Endometrial microvascular endothelial cells (primary cell): ENCODE results near the gene OR7C2. TPM values are rescaled to one million over a fixed set of nuclear protein-coding genes. Genes with fewer than 3 reads are reported as not detected.
"Not testable (repeated sequence)": the region's sequence is repeated elsewhere in the genome, so short reads cannot be mapped to it uniquely, and the experiment has no call there.

Experiments
- in situ Hi-C: cut with HindIII; loops from 2 replicates; pipeline ENCODE4 v1.10.0; 2017; ENCODE audit warnings: low sequenced_read_pairs, low pct_unique_long_range_greater_than_20kb; ENCODE audit errors: inconsistent ontology term
- total RNA-seq: library from RNA; depleted of rRNA; stranded (reverse); fragments of >200 nt; gene quantifications from one replicate; pipeline ENCODE4 v1.2.3, GENCODE V29; 2015; ENCODE audit errors: inconsistent ontology term

The OR7C2 gene
- not detected for total RNA-seq

DNA sequence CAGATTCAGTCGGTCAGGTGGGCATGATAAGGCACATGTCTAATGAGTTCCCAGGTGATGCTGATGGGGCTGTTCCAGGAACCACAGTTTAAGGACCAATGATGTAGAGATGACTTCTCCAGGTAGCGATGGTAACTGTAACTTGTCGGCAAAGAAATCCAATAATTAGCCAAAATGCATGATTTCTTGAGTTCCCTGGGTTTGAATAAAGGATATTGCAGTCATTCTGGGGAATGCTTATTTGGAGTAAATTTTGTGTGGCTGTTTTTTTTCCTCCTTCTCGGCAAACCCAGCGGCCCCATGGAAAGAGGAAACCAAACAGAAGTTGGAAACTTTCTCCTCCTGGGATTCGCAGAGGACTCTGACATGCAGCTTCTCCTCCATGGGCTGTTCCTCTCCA lies at the start of gene OR7C2:
Gene OR7C2 (plus strand): TSS at position 301 of the 400 bp plus-strand sequence. CDS start 0 bp downstream, at position 301.
- in situ Hi-C loops: no loop called here

DNA sequence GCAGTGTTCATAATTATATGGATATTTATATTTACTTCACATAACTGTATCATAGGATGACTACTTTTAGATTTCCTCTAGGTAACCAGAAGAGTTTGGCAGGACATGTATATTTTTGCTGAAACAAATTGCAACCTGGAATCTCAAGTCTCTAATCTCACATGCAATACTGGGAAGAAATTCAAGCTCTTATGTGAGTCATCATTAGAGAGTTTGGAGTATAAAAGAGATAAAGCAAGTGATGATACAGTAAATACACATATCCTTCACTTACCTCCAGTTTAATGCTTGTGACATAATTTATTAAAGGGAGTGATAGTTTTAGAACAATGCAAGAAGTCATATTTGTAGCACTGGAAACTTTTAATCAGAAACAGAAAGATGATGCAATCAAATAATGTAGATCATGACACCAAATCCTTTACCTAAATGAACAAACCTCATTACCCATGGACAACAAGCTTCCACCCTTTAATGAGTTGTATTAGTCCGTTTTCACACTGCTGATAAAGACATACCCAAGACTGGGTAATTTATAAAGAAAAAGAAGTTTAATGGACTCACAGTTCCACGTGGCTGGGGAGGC lies 39.5 kb upstream of the OR7C2 start:
- in situ Hi-C loops: no loop called here

DNA sequence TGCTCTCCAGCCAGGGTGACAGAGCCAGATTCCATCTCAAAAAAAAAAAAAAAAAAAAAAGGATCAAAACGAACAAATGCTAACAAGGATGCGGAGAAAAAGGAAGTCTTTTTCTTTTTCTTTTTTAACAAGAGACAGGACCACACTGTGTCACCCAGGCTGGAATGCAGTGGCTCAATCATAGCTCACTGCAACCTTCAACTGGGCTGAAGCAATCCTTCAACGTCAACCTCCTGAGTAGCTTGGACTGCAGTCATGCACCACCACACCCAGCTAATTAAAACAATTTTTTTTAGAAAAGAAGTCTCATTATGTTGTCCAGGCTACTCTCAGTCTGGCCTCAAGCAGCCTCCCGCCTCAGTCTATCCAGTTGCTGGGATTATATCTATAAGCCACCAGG lies 34.6 kb upstream of the OR7C2 start:
- in situ Hi-C loops: no loop called here

DNA sequence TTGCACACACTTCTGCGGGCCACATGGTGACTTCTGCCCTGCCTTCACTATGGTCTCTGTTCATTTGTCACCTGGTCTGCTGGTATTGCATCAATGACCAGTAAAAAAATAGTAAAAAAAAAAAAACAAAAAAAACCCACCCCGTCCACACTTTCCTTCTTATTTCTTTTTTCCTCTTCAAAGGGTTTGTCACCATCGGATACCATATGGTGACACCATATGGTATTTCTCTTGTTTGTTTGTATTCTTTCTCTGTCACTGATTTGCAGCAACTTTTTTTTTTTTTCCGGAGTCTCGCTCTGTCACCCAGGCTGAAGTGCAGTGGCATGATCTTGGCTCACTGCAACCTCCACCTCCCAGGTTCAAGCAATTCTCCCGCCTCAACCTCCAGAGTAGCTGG lies 26.2 kb upstream of the OR7C2 start:
- in situ Hi-C loops: no loop called here

DNA sequence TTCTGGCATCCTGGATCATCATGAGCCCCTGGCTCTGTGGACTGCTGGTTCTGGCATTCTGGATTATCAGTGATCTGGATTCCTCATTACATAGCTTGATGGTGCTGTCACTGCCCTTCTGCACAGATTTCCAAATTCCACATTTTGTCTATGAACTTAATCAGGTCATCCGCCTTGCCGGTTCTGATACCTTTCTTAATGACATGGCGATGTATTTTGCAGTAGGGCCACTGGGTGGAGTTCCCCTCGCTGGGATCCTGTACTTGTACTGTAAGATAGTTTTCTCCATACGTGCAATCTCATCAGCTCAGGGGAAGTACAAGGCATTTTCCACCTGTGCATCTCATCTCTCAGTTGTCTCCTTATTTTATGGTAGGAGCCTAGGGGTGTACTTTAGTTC lies 24.4 kb upstream of the OR7C2 start:
- in situ Hi-C loops: no loop called here

DNA sequence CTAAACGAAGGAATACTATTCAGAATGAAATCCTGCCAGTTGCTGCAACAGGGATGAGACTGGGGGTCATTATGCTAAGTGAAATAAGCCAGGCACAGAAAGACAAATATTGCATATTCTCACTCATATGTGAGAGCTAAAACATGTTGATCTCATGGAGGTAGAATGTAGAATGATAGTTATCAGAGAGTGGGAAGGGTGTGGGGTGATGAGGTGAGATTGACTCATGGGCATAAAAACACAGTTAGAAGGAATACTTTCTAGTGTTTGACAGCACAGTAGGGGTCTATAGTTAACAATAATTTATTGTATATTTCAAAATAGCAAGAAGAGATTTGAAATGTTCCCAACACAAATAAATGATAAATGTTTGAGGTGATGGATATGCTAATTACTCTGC lies 7.8 kb upstream of the OR7C2 start:
- in situ Hi-C loops: no loop called here

DNA sequence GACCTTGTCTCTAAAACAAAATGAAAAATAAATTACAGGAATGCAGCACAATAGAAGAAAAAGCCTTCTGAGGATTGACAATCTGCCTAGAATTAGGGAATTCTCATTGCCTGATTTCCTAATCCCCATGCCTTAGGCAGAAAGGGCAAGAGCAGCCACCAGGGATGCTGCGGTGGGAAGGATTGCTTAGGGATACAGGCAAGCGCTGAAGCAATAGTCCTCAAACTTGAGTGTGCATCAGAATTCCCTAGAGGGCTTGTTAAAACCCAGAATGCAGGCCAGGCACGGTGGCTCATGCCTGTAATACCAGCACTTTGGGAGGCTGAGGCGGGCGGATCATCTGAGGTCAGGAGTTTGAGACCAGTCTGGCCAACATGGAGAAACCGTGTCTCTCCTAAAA lies 1.0 kb upstream of the OR7C2 start:
- in situ Hi-C loops: no loop called here

DNA sequence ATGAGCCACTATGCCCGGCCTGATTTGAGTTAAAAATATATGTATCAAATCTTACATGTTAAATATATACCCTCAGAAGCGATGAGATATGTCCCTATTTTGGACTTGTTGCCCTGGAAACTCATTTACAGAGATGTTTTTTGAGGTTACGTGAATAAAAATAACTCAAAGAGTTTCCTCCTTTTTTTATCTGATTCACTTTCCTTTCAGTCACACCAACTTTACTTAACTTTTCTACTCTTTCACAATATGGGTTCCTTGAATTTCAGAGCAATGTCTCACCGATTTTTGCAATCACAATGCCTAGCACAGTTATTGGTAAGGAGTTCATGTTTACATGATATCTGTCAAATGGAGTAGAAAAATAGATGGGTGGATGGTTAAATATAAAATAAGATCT lies 2.3 kb downstream of the OR7C2 start:
- in situ Hi-C loops: no loop called here

DNA sequence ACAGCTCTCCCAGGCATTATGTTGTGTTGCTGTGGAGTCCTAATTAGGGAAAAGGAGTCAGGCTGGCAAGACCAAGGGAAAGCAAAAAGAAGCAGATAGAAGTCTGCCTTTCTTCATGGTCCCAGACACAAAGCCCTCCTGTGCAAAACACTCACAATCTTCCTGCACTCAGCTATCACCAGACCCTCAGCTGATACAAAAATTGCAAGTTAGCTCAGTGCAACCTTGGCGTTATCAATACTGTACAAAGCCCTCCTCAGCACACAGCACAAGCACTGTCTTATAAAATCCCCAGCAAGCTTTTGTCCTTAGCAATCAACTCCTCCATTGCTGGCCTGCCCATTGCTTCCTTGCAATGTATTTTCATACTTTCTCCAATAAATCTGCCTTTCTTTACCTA lies 3.2 kb downstream of the OR7C2 start:
- in situ Hi-C loops: no loop called here

DNA sequence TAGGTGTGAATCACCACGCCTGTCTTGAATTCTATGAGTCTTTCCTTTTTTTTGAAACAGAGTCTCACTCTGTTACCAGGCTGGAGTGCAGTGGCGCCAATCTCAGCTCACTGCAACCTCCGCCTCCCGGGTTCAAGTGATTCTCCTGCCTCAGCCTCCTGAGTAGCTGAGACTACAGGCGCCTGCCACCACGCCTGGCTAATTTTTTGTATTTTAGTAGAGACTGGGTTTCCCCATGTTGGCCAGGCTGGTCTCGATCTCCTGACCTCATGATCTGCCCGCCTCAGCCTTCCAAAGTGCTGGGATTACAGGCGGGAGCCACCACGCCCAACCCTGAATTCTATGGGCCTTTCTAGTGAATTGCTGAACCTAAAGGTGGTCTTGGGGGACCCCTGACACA lies 8.1 kb downstream of the OR7C2 start:
- in situ Hi-C loops: not testable (repeated sequence)

DNA sequence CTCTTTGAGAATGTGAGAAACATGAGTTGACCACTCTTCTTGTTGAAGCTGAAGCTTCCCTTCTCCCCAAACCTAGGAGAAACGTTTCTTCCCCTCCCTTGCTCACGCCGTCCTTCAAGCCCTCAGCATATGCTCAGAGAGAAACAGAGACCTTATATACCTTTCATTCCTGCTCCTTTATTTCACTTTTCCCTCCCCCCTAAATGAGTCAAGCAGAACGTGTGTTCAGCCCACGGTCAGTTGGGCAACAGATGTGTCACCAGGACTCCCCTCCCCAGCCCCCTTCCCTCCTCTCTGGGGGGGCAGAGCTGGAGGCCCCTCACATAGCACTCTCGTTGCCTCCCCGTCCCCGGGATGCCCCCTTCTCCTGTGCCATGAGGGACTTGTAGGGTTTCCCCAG lies 8.6 kb downstream of the OR7C2 start:
- in situ Hi-C loops: no loop called here

DNA sequence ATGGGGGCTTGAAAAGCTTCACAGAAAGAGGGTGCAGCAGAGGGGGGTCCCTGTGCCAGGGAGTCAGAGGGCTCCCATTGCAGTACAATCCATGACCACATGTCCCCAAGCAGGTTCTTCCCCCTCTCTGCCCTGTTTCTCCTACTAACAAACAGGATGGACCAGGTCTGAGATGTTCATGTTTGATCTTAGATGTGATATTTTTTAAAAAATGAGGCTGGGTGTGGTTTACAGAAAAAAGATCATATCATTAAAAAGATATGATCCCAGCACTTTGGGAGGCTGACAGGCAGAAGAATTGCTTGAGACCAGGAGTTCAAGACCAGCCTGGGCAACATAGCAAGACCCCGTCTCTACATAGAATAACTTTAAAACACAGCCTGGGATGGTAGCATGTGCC lies 9.1 kb downstream of the OR7C2 start:
- in situ Hi-C loops: no loop called here

DNA sequence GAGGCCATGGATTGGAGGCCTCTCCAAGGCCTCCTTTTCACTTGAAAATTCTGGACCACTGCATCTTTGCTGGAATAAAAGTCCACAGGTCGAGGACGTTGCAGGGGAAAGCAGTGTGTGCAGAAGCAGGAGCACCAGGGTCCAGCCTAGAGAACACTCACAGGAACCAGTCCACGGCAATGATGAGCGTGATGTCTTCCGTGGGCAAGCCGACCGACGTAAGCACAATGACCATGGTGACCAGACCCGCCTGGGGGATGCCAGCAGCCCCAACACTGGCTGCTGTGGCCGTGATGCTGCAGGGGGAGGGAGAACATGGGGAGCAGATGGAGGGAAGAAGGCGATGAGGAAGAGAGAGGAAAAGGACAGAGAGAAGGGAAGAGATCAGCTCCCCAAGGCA lies 11.5 kb downstream of the OR7C2 start:
- in situ Hi-C loops: no loop called here

DNA sequence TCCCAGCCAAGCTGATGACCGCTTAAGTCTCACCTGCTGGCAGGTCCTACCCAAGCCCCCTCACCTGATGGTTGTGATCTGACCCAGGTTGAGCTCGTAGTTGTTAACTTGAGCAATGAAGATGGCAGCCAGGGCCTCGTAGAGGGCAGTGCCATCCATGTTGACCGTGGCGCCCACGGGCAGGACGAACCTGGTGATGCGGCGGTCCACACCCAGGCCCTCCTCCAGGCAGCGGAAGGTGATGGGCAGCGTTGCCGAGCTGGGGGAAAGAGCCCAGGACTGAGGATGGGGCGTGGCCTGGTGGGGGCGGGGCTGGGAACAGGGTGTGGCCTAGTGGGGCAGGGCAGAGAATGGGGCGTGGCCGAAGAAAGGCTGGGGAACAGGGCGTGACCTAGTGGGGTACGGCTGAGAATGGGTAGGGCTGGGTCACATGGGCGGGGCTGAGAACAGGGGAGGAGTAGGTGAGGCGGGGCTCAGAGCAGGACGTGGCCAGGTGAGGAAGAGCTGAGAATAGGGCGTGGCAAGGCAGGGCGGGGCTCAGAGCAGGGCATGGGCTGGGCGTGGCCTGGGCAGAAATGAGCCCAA lies 12.9 kb downstream of the OR7C2 start:
- in situ Hi-C loops: no loop called here

DNA sequence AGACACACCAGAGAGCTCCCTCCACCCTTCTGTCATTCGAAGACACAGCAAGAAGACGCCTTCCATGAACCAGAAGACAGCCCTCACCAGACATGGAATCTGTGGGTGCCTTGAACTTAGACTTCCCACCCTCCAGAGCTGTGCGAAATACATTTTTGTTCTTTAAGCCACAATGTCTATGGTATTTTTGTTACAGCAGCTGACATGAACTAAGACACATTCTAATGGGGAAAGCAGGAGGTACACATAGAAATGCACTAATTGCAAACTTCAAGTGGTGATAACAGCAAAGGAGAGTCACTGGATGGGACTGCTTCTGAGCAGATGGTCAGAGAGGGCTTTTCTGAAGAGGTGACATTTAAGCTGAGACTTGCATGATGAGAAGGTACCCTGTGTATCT lies 16.2 kb downstream of the OR7C2 start:
- in situ Hi-C loops: no loop called here

DNA sequence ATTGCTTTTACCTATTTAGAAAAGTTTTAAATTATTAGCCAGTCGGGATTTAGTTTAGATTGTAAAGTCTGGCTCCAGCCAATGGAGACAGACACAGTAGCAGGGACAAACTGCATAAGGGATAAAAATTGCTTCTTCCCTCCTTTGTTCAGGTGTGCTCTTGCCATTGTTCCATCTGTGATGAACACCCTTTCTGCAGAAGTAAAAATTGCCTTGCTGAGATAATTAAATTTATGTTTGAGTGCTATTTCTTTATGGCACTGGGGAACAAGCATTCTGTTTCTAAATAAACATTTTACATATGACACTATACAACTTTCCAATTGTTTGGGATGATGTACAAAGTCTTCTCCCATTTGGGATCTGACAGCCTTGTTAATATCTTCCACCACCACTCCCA lies 18.0 kb downstream of the OR7C2 start:
- in situ Hi-C loops: no loop called here

DNA sequence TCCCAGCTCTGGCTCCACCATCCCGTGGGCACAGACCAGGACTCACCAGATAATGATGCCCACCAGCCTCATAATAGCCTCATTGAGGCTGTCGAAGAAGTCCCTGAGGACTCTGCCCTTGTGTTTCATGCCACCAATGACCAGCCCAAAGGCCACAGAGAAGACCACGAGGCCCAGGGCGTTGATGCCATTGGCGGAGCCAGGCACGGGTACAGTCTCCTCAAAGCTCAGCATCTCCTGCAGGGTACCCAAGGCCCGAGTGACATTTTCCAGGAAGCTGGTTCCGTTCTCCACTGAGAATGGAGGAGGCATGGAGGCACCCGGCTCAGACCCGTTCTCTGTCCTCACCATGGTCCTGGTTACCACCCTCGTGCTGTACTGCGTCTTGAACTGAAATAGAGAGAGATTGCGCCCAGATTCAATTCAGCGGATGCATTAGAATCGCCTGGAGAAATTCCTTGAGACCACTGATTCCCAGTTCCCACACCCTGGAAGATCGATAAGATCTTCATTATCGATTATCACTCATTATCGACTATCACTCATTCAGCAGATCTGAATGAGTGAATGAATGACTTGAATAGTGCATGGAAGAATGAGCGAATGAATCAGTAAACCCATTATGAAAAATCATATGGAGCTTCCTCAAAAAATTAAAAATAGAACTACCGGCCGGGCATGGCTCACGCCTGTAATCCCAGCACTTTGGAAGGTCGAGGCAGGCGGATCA lies 20.8 kb downstream of the OR7C2 start:
- in situ Hi-C loops: no loop called here

DNA sequence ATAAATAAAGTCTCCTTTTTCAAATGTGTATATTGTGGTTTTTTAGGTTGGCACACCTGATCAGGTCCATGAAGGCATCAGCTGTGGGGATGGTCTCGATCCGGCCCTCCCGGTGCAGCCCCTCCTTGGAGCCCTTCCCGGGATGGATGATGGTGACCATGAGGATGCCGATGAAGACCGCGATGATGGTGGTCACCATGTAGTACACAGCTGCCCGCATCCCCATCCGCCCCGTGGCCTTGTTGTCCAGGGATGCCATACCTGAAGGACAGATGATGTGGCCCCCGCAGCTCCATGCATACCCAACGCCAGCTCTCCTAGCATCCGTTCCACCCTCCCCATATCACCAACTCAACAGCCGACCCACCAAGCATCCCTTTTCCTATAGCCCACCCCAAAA lies 27.0 kb downstream of the OR7C2 start:
- in situ Hi-C loops: no loop called here

DNA sequence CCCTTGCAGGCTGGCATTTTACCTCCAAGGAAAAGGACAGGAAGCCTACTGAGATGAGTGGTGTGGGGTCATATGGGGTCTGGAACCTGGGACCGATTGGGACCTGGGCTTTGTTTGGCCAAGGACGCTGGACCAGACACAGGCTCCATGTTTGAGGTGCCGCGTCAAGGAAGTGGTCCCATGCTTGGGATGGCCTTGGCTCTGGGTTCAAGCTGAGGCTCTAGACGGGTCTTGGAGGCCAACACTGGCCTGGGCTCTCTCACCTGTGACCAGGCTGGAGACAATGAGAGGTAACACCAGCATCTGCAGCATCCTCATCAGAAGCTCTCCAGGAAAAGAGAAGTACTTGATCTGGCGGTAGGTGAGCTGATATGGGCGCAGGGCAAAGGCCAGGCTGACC lies 30.2 kb downstream of the OR7C2 start:
- in situ Hi-C loops: no loop called here

DNA sequence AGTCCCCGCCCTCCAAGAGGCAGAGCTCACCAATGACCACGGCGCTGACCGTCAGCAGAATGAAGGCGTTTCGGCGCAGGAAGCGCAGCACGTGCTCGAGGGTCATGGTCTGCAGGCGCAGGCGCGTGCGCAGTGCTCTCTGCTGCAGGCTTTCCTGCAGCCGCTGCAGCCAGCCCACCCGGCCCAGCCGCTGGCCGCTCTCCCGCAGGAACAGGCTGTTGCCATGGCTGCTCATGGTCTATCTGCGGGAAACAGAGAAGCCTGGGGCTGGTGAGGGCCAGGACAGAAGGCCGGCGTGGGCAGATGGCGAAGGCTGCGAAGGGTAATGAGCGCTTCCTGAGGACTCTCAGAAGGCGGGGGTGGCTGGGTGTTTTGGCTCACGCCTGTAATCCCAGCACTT lies 31.4 kb downstream of the OR7C2 start:
- in situ Hi-C loops: no loop called here

DNA sequence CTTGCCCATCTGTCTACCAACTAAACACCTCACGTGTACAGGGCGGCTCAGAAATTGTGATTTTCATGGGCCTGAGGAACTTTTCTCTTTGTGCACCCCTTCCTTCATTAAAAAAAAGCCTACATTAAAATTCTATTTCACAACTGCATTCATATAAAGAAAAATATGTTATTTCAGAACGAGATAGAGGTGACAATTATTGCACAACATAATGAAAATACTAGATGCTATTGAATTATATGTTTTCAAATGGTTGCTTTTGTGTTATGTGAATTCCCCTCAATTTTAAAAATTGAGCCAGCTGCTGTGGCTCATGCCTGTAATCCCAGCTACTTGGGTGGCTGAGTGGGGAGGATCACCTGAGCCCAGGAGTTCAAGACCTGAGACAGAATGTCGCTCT lies 33.2 kb downstream of the OR7C2 start:
- in situ Hi-C loops: no loop called here
